ENCODE data around the gene OTOR.

DNA sequence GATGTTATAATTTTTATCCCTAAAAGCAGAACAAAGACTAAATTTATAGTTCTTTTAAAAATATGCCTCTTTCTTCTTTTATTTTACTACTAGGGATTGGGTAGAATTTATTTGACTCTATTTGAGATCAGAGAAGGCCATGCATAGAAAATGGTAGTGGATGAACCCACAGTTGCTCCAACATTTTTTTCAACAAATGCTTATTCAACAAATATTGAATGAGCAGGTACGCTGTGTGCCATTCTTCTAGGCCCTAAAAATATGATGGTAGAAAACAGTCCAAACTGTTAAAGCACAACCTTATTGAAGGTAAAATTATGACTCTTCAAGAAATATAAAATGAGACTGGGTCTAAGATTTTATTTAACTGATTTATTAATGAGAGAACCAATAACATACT is 30.0 kb downstream of the OTOR start:
- TF ChIP-seq, protein P1, sequence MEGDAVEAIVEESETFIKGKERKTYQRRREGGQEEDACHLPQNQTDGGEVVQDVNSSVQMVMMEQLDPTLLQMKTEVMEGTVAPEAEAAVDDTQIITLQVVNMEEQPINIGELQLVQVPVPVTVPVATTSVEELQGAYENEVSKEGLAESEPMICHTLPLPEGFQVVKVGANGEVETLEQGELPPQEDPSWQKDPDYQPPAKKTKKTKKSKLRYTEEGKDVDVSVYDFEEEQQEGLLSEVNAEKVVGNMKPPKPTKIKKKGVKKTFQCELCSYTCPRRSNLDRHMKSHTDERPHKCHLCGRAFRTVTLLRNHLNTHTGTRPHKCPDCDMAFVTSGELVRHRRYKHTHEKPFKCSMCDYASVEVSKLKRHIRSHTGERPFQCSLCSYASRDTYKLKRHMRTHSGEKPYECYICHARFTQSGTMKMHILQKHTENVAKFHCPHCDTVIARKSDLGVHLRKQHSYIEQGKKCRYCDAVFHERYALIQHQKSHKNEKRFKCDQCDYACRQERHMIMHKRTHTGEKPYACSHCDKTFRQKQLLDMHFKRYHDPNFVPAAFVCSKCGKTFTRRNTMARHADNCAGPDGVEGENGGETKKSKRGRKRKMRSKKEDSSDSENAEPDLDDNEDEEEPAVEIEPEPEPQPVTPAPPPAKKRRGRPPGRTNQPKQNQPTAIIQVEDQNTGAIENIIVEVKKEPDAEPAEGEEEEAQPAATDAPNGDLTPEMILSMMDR (conservative IDR thresholded peaks at IDR 0.05; ENCODE audit: low read length): no peak
- no peak for TF ChIP-seq EZH2phosphoT487 (IDR thresholded peaks at IDR 0.05; ENCODE audit: borderline replicate concordance, low read depth, low read length)

Measured in OCI-LY7 (cell line).